NCI-H1694 (cell line): ENCODE measurements around the gene FLRT2.

Experiments
- DNase-seq: peaks from one replicate; lab custom pipeline; 2025; lab: John Stamatoyannopoulos, UW

Gene FLRT2

DNA sequence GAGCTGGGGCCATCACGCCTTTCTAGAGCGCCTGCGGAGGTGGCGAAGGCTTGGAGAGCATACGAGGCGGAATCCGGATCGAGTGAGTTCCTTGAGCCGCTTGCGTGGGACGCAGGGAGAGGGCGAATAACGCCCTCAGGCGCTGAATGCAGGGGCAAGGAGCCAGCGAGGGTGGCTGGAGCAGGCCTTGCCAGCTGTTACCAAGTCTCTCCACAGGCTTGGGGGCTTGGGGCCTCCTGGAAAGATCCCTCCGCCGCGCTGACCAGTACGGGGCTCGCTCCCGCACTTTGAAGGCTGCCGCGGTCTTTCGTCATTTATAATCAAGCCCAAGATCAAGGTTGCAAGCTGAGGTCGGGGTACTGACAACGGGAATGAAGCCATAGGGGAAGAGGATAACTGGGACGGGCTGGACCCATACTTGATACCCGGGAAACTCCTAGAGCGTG, 1.2 kb downstream of the FLRT2 start:
- no peak for DNase-seq

DNA sequence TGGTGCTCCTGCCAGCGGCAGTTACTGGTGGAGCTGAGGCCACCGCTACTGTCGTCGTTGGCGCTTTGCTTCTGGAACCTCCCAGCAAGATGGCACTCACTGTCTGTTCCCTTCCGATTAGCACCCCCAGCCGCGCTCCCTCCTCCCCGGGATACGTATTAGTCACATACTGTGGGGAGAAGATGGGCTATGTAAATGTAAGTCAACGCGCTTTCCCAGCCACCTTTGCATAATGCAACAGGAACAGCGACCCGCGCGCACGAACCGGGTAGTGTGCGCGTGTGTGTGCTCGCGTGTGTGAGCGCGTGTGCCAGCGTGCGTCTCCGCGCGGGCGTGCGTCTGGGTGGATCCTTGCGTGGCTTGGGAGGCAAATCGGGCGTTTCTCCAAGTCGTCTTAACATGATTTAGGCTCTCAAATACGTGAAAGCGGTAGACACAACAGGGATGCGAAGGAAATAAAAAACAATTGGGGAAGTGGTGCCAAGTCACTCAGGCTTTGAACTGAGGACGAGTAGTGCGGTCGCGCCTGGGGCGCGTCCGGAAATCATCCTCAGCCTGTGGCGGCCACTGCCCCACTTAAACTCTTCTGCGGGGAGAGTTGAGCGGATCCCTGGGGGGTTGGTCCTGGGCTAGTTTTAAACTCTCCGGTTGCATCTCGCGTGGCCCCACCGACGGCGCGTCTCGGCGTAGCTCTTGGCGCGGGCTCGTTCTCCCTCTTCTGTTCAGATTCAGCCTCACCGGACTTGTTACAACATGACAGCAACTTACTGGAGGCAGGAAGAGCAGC, 1.8 kb downstream of the FLRT2 start:
- DNase-seq, result no peak

DNA sequence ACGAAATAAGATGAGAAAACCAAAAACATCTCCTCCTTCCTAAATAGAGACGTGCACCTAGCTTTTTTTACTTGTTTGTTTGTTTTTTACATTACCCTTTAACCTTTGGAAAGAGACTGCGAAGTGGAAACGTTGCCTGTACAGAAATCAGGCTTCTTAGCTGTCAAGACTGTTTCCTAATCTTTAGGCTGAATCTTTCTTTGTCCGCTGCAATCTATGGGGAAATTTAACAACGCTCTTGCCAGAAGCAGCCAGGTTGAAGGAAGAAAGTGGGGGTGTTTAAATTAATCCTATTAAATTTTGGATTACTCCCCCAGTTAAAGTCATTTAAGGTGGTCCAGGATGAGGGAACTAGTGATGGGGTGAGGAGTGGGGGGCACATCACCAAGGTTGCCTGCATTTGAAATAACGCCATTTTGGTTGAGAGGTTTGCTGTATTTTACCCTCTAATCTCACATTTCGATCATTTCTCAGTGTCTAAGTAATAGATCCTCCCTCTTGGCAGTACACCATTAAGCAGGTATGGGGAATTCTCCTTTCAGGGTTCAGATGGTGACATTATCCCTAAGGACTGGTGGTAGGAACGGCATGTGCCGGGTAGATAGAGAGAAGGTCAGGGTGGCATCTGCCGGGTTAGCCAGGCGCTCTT, 2.6 kb downstream of the FLRT2 start:
- no peak for DNase-seq

- DNase-seq, result peak; percentile 77
Observed at GRCh38 chr14:85533023-85533860, 3.3 kb downstream of the FLRT2 start.

DNA sequence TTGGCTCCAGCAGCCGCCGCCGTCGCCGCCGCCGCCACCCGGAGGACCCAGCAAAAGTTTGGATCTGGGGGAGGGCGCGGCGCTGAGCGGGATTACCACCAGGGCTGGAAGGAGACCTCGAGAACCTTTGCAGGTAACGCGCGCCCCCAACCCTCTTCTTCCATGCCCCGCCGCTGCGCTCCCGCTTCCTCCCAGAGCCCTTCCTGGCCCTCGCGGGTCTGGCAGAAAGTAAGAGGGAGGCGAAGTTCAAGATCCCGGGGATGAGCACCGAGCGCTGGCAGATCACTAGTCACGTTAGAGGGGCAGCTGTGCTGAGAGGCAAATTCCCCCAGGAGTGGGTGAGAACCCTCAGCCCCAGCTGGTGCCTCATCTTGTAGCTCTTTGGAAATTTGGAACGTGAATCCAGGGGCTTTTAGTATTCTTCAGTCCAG, 3.9 kb downstream of the FLRT2 start:
- peak; percentile 49 for DNase-seq

GRCh38 chr14:85534458-85535293, 4.7 kb downstream of the FLRT2 start:
- no peak for DNase-seq

DNA sequence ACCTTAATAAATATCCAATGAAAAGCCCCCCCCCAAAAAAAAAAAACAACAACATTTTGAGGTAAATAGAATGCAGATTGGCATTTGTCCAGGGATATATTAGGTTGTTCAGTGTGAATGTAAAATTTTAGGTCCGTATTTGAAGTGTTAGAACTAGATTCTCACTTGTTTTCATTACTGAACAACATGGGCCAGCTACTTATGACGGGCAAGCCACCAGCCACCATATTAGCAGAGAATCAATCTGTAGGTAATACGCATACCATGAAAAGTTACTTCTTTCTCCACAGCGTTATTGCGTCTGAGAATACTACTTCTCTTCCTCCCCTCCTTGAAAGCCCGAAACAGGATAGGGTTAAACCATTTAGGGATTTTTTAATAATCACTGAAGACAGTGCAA, 5.4 kb downstream of the FLRT2 start:
- DNase-seq, result no peak

DNA sequence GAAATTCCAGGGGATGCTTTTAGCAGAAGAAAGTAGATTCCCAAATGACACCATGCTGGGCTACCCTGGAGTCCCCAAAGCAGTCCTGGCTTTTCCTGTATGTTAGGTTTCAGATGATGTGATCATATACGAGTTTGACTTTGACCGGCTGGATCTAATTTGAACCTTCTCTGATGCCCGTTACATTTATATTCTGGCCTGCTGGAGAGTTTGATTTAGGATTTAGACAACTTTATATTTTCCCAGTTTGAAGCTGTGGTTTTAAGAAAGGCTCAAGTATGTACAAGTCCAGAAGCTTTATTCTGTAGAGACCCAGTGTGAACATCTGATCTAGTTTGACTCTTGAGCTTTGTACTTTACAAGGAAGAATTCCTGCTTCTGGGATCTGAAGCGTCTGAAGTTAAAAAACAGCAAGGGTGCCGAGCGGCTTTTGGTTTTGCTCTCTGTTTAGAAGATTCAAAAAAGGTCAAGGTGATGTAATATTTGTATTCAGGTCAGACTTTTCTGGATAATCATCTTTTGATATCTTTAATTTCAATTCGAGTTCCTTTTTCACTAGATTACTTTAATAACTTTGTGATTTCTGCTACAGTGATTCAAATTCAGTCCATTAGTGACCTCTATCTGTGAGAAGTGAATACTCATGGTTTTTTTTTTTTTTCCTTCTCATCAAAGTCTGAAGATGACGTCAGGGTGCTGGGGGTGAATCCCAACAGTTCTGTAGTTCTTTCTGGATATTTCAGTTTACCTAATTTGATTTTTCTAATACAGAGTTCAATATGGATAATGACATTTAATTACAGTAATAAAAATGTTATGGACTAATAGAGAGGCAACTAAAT, 6.3 kb downstream of the FLRT2 start:
- DNase-seq, result no peak

DNA sequence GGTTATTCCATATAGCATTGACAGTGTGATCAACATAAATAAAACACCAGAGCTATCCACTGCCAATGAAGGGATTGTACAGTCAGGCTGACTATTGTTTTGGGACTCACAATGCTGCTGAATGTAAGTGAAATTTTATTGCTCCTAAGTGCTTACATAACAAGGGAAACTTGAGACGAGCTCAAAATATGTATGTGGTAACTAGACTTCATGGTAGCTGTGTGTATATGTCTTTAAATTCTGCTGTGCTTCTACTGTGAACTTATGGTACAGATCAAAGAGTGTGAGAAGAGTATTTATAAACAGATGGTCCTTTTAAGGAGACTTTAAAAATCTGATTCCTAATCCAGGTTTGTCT, 6.9 kb downstream of the FLRT2 start:
- no peak for DNase-seq

- no peak for DNase-seq
Observed at GRCh38 chr14:85537526-85537925, 7.6 kb downstream of the FLRT2 start.

- no peak for DNase-seq
Observed at GRCh38 chr14:85538636-85539035, 8.7 kb downstream of the FLRT2 start.

- DNase-seq, result no peak
Observed at GRCh38 chr14:85539510-85539909, 9.6 kb downstream of the FLRT2 start.

GRCh38 chr14:85542623-85543022, 12.7 kb downstream of the FLRT2 start:
- DNase-seq, result no peak

GRCh38 chr14:85545738-85546137, 15.8 kb downstream of the FLRT2 start:
- no peak for DNase-seq

GRCh38 chr14:85546390-85546789, 16.4 kb downstream of the FLRT2 start:
- no peak for DNase-seq

DNA sequence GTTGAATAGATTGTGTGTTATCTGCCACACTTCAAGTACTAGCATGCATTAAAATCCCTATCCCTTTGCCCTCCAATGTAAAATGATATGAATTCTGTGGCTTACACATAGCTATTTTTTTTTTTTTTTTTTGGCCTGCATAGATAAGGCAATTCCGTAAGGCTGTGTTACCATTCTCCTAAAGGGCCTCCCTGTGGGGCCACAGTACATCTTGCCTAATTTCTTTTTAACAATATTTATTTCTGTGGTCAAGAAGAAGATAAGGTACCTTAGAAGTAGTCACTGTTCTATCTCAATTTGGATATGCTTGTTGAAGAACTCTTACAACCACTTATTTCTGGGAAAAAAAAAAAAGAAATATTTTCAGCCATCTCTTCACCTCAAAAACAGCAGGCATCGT, 19.8 kb downstream of the FLRT2 start:
- no peak for DNase-seq

DNA sequence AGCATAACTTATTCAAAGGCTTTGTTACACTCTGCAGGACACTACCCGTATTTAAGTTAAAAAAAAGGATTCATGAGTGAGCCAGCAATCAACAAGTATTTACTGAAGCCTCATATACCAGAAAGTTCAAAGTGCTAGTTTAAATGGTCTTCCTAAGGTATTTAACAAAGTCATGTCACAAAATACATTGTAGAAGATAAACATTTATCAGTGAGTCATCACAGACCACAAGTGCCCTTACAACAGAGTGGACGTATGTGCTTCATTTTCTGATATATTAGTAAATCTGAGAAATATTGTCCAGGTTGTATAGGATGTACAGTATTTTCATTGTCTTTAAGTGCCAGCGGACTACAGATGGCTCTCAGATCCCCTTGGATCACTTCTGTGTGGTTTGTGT, 24.2 kb downstream of the FLRT2 start:
- no peak for DNase-seq

DNA sequence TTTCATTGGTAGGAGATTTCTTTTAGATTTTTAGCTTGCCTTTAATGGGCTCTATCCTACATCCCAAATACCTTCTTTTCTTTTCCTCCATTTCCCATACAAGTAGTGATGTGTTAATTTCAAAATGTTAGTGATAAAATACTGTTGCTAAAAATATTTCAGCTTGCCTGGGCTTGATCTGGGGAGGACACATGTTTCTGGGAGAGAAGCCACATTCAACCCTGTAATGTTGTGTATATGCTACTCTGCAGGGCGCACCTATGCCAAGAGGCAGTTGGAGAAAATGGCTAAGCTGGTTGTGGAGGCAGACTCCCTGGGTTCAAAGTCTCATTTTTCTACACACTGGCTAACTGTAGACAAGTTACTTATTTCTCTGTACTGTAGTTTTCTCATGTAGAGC, 26.3 kb downstream of the FLRT2 start:
- DNase-seq, result no peak

- no peak for DNase-seq
Observed at GRCh38 chr14:85558505-85558904, 28.6 kb downstream of the FLRT2 start.

DNA sequence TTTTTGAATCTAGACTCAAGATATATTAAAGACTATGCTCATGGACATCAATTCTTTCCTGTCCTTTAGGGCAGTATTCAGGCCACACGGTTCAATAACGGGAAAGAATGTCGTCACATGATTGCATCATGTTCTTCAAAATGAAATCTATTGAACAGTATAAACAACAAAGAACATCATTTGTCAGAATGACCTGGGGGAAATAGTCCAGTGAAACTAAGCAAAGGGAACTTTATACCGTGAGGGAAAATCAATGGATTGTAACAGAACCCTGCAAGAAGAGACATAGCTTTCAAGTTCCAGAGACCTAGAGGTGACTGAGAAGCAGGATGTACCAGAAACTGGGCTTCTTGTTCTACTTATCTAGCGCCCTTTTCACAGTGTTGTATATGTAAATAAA, 32.7 kb downstream of the FLRT2 start:
- DNase-seq, result no peak
